Stomach (tissue), 9 donors: ENCODE data around the gene MITD1. TPM values are rescaled to one million over a fixed set of nuclear protein-coding genes. Genes with fewer than 3 reads are reported as not detected.
"Not testable (repeated sequence)": the region's sequence is repeated elsewhere in the genome, so short reads cannot be mapped to it uniquely, and the experiment has no call there.

Experiments
- DNase-seq, 2 donors: peaks; one replicate each; pipeline versions ENCODE4 v3.0.0 to v3.0.0-alpha.2; 2013 to 2019
- H3K27ac ChIP-seq, 5 donors: fragments of 200-600 bp in 4 of 5; sonication (generic) in 4 of 5; one replicate each; pipeline ENCODE4 v1.5.1; 2013 to 2019; ENCODE audit warnings: mild to moderate bottlenecking in 1 of 5, moderate library complexity in 1 of 5
- H3K27me3 ChIP-seq, 3 donors: fragments of 200-600 bp; sonication (generic); one replicate each; pipeline ENCODE4 v1.5.1; 2017 to 2019; ENCODE audit warnings: mixed run types in 1 of 3
- H3K36me3 ChIP-seq, 4 donors: fragments of 200-600 bp; sonication (generic); 1 replicate in 3 of 4; 2 replicates in 1 of 4; pipeline ENCODE4 v1.5.1; 2016 to 2019
- H3K4me1 ChIP-seq, 4 donors: fragments of 200-600 bp; sonication (generic); one replicate each; pipeline ENCODE4 v1.5.1; 2016 to 2019
- H3K4me3 ChIP-seq, 4 donors: fragments of 200-600 bp; sonication (generic) in 3 of 4; one replicate each; pipeline ENCODE4 v1.5.1; 2016 to 2019; ENCODE audit warnings: mild to moderate bottlenecking in 1 of 4
- H3K9me3 ChIP-seq, 4 donors: fragments of 200-600 bp; sonication (generic); one replicate each; pipeline ENCODE4 v1.5.1; 2016 to 2019
- EP300 ChIP-seq: sonication (generic); formaldehyde crosslinking; IDR thresholded peaks from one replicate; pipeline ENCODE4 v1.6.1; 2017; ENCODE audit warnings: antibody characterized with exemption
- POLR2A ChIP-seq, 4 donors: fragments of 450-650 bp; IDR thresholded peaks; one replicate each; pipeline ENCODE4 v1.6.1; 2016; ENCODE audit warnings: antibody characterized with exemption in 4 of 4, control low read depth in 2 of 4, mild to moderate bottlenecking in 1 of 4, moderate library complexity in 1 of 4
- POLR2AphosphoS5 ChIP-seq, 3 donors: sonication (generic); formaldehyde crosslinking; IDR thresholded peaks; one replicate each; pipeline ENCODE4 v1.6.1; 2016; ENCODE audit warnings: antibody characterized with exemption in 3 of 3
- WGBS, 5 donors: extraction: QIAGEN DNeasy Blood & Tissue Kit in 3 of 5; methylation state at CpG; one replicate each; pipeline versions ENCODE4 v1.1.5 to v1.1.7; 2013 to 2018; 5-methylcytosine and 5-hydroxymethylcytosine counted together
- intact Hi-C: fragments of 100-400 bp; cut with DNase I; formaldehyde crosslinking; loops from one replicate; pipeline ENCODE4 v1.15.1; 2023; ENCODE audit warnings: low total_unique reads
- polyA plus RNA-seq, 3 donors: library from polyadenylated mRNA; stranded (reverse); fragments of 200-250 nt; gene quantifications; one replicate each; pipeline ENCODE4 v1.2.3, GENCODE V29; 2013
- total RNA-seq, 5 donors: library from RNA; depleted of rRNA; stranded (reverse); fragments of >200 nt; gene quantifications; one replicate each; pipeline versions ENCODE4 v1.1.0 to v1.2.3, GENCODE V29; 2014 to 2016
- TF ChIP-seq, protein P1 (sequence below), 7 experiments: fragments of 450-650 bp in 4 of 7; fragments of 200-600 bp in 3 of 7; sonication (generic) in 3 of 7; IDR thresholded peaks; one replicate each; pipeline ENCODE4 v1.5.1; 2016 to 2019; ENCODE audit warnings: antibody characterized with exemption in 7 of 7, control low read depth in 2 of 7, mild to moderate bottlenecking in 1 of 7
- donor health status: healthy with polysubstance abuse.
- donor health status: Bipolar disorder and iron deficiency.
- donor health status: healthy.

Gene MITD1
- total and polyA plus RNA-seq, 8 donors = 2.0 to 132 (median 33.5) TPM

DNA sequence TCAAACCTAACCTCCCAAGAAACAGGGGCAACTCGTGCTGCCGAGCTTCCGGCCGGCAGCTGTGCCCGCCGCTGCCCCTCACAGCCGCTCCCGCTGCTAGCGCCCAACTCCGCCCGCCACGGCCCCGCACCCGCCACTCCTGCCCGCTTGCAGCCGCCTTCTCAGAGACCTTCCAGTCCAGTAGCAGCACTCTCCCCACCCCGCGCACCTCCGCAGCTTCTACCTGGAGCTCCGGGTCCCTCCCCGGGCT is 40.1 kb downstream of the MITD1 start:
- Histone ChIP-seq H3K27ac (peak overlapping the region; percentile 88 to 96 (median 93)), H3K27me3 (no peaks in the 10 kb centered on the region)

DNA sequence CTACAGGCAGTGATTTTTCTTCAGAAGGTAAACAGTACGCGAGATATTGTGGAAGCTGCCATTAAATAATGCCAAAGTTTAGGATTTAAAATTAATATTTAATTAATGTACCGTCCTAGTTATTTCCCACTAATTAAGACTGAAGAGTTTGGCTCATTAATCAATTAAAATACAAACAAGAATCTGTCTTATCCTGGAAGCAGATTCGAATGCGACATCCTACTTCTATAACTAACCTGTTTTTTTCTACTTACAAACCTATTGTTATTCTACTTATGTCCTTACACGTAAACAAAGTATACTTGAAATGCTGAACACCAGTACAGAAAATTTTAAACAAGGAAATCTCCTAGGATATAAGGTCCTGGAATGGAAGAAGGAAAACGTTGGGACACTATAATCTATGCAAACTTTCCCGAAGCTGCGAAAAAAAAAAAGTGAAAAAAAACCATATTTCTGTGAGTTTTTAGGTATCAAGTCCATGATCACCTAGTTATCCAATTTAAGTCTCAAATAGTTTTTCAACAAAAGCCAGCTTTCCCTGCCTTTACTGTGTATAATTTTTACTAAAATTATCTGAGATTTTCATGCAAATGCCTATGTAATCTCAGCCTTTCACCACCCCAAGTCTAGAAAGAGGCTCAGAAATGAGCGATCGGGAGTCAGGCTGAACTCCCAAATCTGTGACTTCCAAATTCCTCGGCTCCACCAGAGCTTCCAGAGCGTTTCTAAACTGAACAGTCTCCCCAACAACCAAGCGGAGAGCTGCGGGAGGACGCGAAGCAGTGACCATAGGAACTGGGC is 40.6 kb downstream of the MITD1 start:
- intact Hi-C loops = no loop called here
- H3K4me1 ChIP-seq = peaks cover 4 to 20% (median 18%) of the 10 kb centered on the region in 4 donors
- no peaks in the 10 kb centered on the region for H3K36me3 ChIP-seq
- H3K4me3 ChIP-seq = peak overlapping the region; percentile 61 to 86 (median 76)
- no peaks in the 10 kb centered on the region for H3K27me3 ChIP-seq
- H3K27ac ChIP-seq = peak overlapping the region; percentile 88 to 96 (median 93)
- TF ChIP-seq POLR2AphosphoS5 (IDR thresholded peaks at IDR 0.05) (no peak), POLR2A (IDR thresholded peaks at IDR 0.05) (no peak), EP300 (no peak)
- TF ChIP-seq, protein P1, sequence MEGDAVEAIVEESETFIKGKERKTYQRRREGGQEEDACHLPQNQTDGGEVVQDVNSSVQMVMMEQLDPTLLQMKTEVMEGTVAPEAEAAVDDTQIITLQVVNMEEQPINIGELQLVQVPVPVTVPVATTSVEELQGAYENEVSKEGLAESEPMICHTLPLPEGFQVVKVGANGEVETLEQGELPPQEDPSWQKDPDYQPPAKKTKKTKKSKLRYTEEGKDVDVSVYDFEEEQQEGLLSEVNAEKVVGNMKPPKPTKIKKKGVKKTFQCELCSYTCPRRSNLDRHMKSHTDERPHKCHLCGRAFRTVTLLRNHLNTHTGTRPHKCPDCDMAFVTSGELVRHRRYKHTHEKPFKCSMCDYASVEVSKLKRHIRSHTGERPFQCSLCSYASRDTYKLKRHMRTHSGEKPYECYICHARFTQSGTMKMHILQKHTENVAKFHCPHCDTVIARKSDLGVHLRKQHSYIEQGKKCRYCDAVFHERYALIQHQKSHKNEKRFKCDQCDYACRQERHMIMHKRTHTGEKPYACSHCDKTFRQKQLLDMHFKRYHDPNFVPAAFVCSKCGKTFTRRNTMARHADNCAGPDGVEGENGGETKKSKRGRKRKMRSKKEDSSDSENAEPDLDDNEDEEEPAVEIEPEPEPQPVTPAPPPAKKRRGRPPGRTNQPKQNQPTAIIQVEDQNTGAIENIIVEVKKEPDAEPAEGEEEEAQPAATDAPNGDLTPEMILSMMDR (IDR thresholded peaks at IDR 0.05) = no peak
- WGBS, 5 donors = 13 to 18% (median 14%) methylated on average over 16 to 17 of the region's 17 CpGs
- DNase-seq = no peak
- no peaks in the 10 kb centered on the region for H3K9me3 ChIP-seq

More for the DNA sequence above, 40.1 kb downstream of the MITD1 start:
- Histone ChIP-seq H3K9me3 (no peaks in the 10 kb centered on the region), H3K4me3 (peak overlapping the region; percentile 61 to 86 (median 76)), H3K36me3 (no peaks in the 10 kb centered on the region), H3K4me1 (peaks cover 4 to 20% (median 18%) of the 10 kb centered on the region in 4 donors)
- intact Hi-C loops = no loop called here
- DNase-seq = no peak
- 0 to 1% (median 0%) methylated on average over 17 to 21 of the region's 21 CpGs for WGBS, 5 donors
- TF ChIP-seq EP300 (no peak), POLR2AphosphoS5 (IDR thresholded peaks at IDR 0.05) (no peak), POLR2A (IDR thresholded peaks at IDR 0.05) (peak in 1 of 4 donors; percentile 68)
- TF ChIP-seq, protein P1 (IDR thresholded peaks at IDR 0.05) = no peak

DNA sequence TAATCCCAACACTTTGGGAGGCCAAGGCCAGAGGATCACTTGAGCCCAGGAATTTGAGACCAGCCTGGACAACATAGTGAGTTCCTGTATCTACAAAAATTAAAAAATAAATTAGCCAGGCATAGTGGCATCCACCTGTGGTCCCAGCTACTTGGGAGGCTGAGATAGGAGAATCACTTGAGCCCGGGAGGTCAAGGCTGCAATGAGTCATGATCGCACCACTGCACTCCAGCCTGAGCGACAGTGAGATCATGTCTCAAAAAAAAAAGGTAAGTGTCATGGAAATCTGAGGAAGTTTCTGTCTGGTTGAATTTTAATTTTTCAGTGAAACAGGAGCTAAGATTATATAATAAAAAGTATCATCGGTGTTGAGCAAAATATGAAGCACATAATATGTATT is 41.9 kb downstream of the MITD1 start:
- intact Hi-C loops = no loop called here
- Histone ChIP-seq H3K4me3 (no peak overlapping the region), H3K27ac (no peak overlapping the region), H3K4me1 (peaks cover 4 to 20% (median 18%) of the 10 kb centered on the region in 4 donors), H3K27me3 (no peaks in the 10 kb centered on the region), H3K9me3 (peaks cover 0 to 4% (median 0%) of the 10 kb centered on the region in 4 donors), H3K36me3 (no peaks in the 10 kb centered on the region)
- no peak for DNase-seq
- WGBS, 5 donors = 94 to 99% (median 98%) methylated on average over 4 of the region's 4 CpGs
- TF ChIP-seq POLR2A (IDR thresholded peaks at IDR 0.05) = no peak
- TF ChIP-seq, protein P1 (IDR thresholded peaks at IDR 0.05) = no peak
- TF ChIP-seq EP300 = no peak
- TF ChIP-seq POLR2AphosphoS5 (IDR thresholded peaks at IDR 0.05) = no peak

DNA sequence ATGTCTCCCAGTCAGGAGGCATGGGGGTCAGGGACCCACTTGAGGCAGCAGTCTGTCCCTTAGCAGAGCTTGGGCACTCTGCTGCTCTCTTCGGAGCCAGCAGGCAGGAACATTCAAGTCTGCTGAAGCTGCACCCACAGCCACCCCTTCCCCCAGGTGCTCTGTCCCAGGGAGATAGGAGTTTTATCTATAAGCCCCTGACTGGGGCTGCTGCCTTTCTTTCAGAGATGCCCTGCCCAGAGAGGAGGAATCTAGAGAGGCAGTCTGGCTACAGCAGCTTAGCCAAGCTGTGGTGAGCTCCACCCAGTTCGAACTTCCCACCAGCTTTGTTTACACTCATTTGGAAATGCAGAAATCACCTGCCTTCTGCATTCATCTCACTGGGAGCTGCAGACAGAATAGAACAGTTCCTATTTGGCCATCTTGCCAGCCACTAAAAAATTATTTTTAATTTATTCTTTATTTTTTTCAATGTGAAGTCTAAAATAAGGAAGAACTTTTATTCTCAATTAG is 45.8 kb downstream of the MITD1 start:
- H3K27me3 ChIP-seq, H3K4me1 ChIP-seq, intact Hi-C loops, H3K4me3 ChIP-seq, H3K27ac ChIP-seq, H3K36me3 ChIP-seq, DNase-seq: not testable (repeated sequence)
- WGBS, 5 donors = 88 to 97% (median 96%) methylated on average over 2 of the region's 2 CpGs
- H3K9me3 ChIP-seq = peaks cover 0 to 40% (median 28%) of the 10 kb centered on the region in 4 donors

DNA sequence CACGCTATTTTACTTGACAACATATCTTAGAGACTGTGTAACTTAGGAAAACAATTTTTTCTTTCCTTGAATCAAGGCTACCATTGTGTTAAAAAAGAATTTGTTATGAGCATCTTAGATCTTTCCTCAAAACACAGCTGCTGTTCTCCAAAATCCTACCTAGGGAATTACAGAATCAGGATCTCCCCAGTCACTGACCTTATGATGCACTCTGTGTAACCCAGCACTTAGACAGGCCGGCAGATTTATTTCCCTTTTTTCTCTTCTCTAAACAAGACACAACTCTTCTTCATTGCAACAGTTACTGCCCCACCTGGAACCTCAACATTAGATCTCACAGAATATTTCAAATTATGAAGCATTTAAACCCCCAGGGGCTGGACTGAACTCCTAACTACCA is 52.9 kb downstream of the MITD1 start:
- 75 to 96% (median 90%) methylated on average over 2 of the region's 2 CpGs for WGBS, 5 donors
- H3K4me3 ChIP-seq = no peak overlapping the region
- intact Hi-C loops = no loop called here
- TF ChIP-seq POLR2A (IDR thresholded peaks at IDR 0.05) = no peak
- TF ChIP-seq, protein P1 (IDR thresholded peaks at IDR 0.05) = no peak
- no peak for TF ChIP-seq POLR2AphosphoS5 (IDR thresholded peaks at IDR 0.05)
- no peak for TF ChIP-seq EP300
- no peaks in the 10 kb centered on the region for H3K4me1 ChIP-seq
- H3K36me3 ChIP-seq = peaks cover 14 to 28% (median 23%) of the 10 kb centered on the region in 4 donors
- DNase-seq = no peak
- H3K27ac ChIP-seq = no peak overlapping the region
- no peaks in the 10 kb centered on the region for H3K27me3 ChIP-seq
- peaks cover 0 to 78% (median 59%) of the 10 kb centered on the region in 4 donors for H3K9me3 ChIP-seq
